Measurements from ENCODE around the gene RXRA.

The RXRA gene

GRCh38 chr9:134298000-134298399 is 28.3 kb upstream of the RXRA start:
- H3K4me3 ChIP-seq (replicated peaks; ENCODE audit: low read depth, low read length) = no peak overlapping the region
- TF ChIP-seq, protein P1, sequence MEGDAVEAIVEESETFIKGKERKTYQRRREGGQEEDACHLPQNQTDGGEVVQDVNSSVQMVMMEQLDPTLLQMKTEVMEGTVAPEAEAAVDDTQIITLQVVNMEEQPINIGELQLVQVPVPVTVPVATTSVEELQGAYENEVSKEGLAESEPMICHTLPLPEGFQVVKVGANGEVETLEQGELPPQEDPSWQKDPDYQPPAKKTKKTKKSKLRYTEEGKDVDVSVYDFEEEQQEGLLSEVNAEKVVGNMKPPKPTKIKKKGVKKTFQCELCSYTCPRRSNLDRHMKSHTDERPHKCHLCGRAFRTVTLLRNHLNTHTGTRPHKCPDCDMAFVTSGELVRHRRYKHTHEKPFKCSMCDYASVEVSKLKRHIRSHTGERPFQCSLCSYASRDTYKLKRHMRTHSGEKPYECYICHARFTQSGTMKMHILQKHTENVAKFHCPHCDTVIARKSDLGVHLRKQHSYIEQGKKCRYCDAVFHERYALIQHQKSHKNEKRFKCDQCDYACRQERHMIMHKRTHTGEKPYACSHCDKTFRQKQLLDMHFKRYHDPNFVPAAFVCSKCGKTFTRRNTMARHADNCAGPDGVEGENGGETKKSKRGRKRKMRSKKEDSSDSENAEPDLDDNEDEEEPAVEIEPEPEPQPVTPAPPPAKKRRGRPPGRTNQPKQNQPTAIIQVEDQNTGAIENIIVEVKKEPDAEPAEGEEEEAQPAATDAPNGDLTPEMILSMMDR (IDR thresholded peaks at IDR 0.05; ENCODE audit: low read length, missing control alignments) = no peak
- no peak for DNase-seq (ENCODE audit: low read depth)

DNA sequence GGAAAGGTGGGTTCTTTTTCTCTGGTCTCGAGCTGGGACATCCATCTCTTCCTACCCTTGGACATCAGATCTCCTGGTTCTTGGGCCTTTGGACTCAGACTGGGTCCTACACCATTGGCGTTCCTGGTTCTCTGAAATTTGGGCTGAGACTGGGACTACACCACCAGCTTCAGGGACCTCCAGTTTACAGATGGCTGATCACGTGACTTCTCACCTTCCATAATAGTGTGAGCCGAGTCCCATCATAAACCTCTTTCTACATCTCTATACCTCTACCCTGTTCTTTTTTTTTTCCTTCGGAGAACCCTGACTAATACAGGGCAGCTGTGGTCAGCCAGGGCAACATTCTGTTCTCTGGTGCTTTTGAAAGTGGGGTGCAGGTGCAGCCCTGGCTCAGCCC is 27.2 kb upstream of the RXRA start:
- TF ChIP-seq, protein P1 (IDR thresholded peaks at IDR 0.05; ENCODE audit: low read length, missing control alignments) = no peak
- no peak for DNase-seq (ENCODE audit: low read depth)
- H3K4me3 ChIP-seq (replicated peaks; ENCODE audit: low read depth, low read length) = no peak overlapping the region

GRCh38 chr9:134299883-134300282 is 26.4 kb upstream of the RXRA start:
- no peak overlapping the region for H3K4me3 ChIP-seq (replicated peaks; ENCODE audit: low read depth, low read length)
- DNase-seq (ENCODE audit: low read depth) = no peak
- TF ChIP-seq, protein P1 (IDR thresholded peaks at IDR 0.05; ENCODE audit: low read length, missing control alignments) = no peak

- TF ChIP-seq, protein P1 (IDR thresholded peaks at IDR 0.05; ENCODE audit: low read length, missing control alignments) = no peak
- no peak for DNase-seq (ENCODE audit: low read depth)
- no peak overlapping the region for H3K4me3 ChIP-seq (replicated peaks; ENCODE audit: low read depth, low read length)
These were observed 24.7 kb upstream of the RXRA start for GRCh38 chr9:134301387-134302129.

- TF ChIP-seq, protein P1 (IDR thresholded peaks at IDR 0.05; ENCODE audit: low read length, missing control alignments) = no peak
These were observed 24.0 kb upstream of the RXRA start for GRCh38 chr9:134302130-134302817.

GRCh38 chr9:134303601-134304000 is 22.7 kb upstream of the RXRA start:
- H3K4me3 ChIP-seq (replicated peaks; ENCODE audit: low read depth, low read length) = no peak overlapping the region
- no peak for DNase-seq (ENCODE audit: low read depth)
- TF ChIP-seq, protein P1 (IDR thresholded peaks at IDR 0.05; ENCODE audit: low read length, missing control alignments) = no peak

More at GRCh38 chr9:134302130-134302817, 24.0 kb upstream of the RXRA start:
- no peak for DNase-seq (ENCODE audit: low read depth)
- H3K4me3 ChIP-seq (replicated peaks; ENCODE audit: low read depth, low read length) = no peak overlapping the region
